Stimulated activated CD8-positive, alpha-beta memory T cell treated with anti-CD3 and anti-CD28 coated beads, Interleukin-2, amount 100 ng/mL, for 48 hours (primary cell): ENCODE data around the gene SACS.
"Not testable (repeated sequence)": the region's sequence is repeated elsewhere in the genome, so short reads cannot be mapped to it uniquely, and the experiment has no call there.

Source experiments
- DNase-seq, 2 donors: peaks; one replicate each; pipeline ENCODE4 v3.0.0-alpha.2; 2020; ENCODE audit warnings: low read depth in 2 of 2

SACS gene

GRCh38 chr13:23314837-23315236 lies 118.7 kb downstream of the SACS start:
- not testable (repeated sequence) for DNase-seq

GRCh38 chr13:23292586-23292985 lies 140.9 kb downstream of the SACS start:
- no peak for DNase-seq

- no peak for DNase-seq
These were observed 143.6 kb downstream of the SACS start for GRCh38 chr13:23289917-23290357.

- DNase-seq, result no peak
These were observed 144.5 kb downstream of the SACS start for GRCh38 chr13:23288995-23289394.

- DNase-seq, result no peak
These were observed 144.9 kb downstream of the SACS start for GRCh38 chr13:23288564-23288963.

- no peak for DNase-seq
These were observed 154.2 kb downstream of the SACS start for GRCh38 chr13:23279321-23279720.
